ENCODE measurements around the gene SLX4IP. TPM values are rescaled to one million over a fixed set of nuclear protein-coding genes. Genes with fewer than 3 reads are reported as not detected.

SLX4IP gene
- total RNA-seq, 1 experiment from 2014 or later = 11.1 TPM

- ChIA-PET POLR2A (no interaction called here), CTCF (no interaction called here), RAD21 (ENCODE audit: low non-redundant PET in 1 of 2, low total read pairs in 2 of 2, uncharacterized antibody in 2 of 2, unreplicated experiment in 2 of 2) (no interaction called here)
- Histone ChIP-seq H3K4me1 (ENCODE audit: control insufficient read depth in 1 of 2, insufficient read depth in 2 of 2, low read length in 2 of 2) (peaks cover 22 to 25% of the 10 kb centered on the region in 2 experiments), H3K27ac (ENCODE audit: low read depth, low read length) (no peak overlapping the region), H3K27me3 (ENCODE audit: insufficient read depth, low read length) (no peaks in the 10 kb centered on the region), H3K9ac (ENCODE audit: low read length) (no peak overlapping the region), H3K4me2 (ENCODE audit: low read length) (no peak overlapping the region), H3K36me3 (ENCODE audit: control insufficient read depth in 1 of 2, insufficient read depth in 2 of 2, low read length in 2 of 2) (peaks cover 14 to 33% of the 10 kb centered on the region in 2 experiments), H2AFZ (ENCODE audit: low read depth, low read length, poor library complexity, severe bottlenecking) (no peak overlapping the region), H4K20me1 (ENCODE audit: insufficient read depth) (no peaks in the 10 kb centered on the region), H3K9me3 (ENCODE audit: control insufficient read depth in 1 of 2, insufficient read depth in 1 of 2, low read depth in 1 of 2, low read length in 2 of 2) (no peaks in the 10 kb centered on the region), H3K4me3 (replicated peaks in 1 of 2; ENCODE audit: low read depth in 1 of 2, low read length in 2 of 2) (no peak overlapping the region), H3K79me2 (ENCODE audit: insufficient read depth, low read length) (peaks cover 37% of the 10 kb centered on the region; the same call in 1 of the 2 replicates), H3K9me2 (ENCODE audit: insufficient read depth) (no peaks in the 10 kb centered on the region)
- intact Hi-C loops (cut with micrococcal nuclease) = no loop called here
- ATAC-seq (no peak), DNase-seq (ENCODE audit: low read depth, low spot score) (no peak)
- BruUV-seq (replicated peaks) = no TSS peak
- no peak for TF ChIP-seq RAD21 (IDR thresholded peaks at IDR 0.05; ENCODE audit: low read depth)
Measured at GRCh38 chr20:10667560-10668167, 232.6 kb downstream of the SLX4IP start.

- Histone ChIP-seq H3K4me1 (ENCODE audit: control insufficient read depth in 1 of 2, insufficient read depth in 2 of 2, low read length in 2 of 2) (peaks cover 22 to 25% of the 10 kb centered on the region in 2 experiments), H3K9me3 (ENCODE audit: control insufficient read depth in 1 of 2, insufficient read depth in 1 of 2, low read depth in 1 of 2, low read length in 2 of 2) (no peaks in the 10 kb centered on the region), H3K4me3 (replicated peaks in 1 of 2; ENCODE audit: low read depth in 1 of 2, low read length in 2 of 2) (no peak overlapping the region), H3K27ac (ENCODE audit: low read depth, low read length) (no peak overlapping the region), H3K9ac (ENCODE audit: low read length) (no peak overlapping the region), H3K4me2 (ENCODE audit: low read length) (no peak overlapping the region), H4K20me1 (ENCODE audit: insufficient read depth) (no peaks in the 10 kb centered on the region), H3K9me2 (ENCODE audit: insufficient read depth) (no peaks in the 10 kb centered on the region), H3K36me3 (ENCODE audit: control insufficient read depth in 1 of 2, insufficient read depth in 2 of 2, low read length in 2 of 2) (peaks cover 6 to 22% of the 10 kb centered on the region in 2 experiments), H3K27me3 (ENCODE audit: insufficient read depth, low read length) (no peaks in the 10 kb centered on the region), H2AFZ (ENCODE audit: low read depth, low read length, poor library complexity, severe bottlenecking) (no peak overlapping the region), H3K79me2 (ENCODE audit: insufficient read depth, low read length) (peaks cover 42% of the 10 kb centered on the region; the same call in 1 of the 2 replicates)
- TF ChIP-seq RAD21 (IDR thresholded peaks at IDR 0.05; ENCODE audit: low read depth) = no peak
- no peak for TF ChIP-seq CTCF (IDR thresholded peaks at IDR 0.05 in 2 of 3, conservative IDR thresholded peaks at IDR 0.05 in 1 of 3; ENCODE audit: borderline replicate concordance in 1 of 3, insufficient read depth in 1 of 3, low read depth in 2 of 3, low read length in 2 of 3)
- TF ChIP-seq REST (IDR thresholded peaks at IDR 0.05; ENCODE audit: low read depth) = no peak
- no peak for TF ChIP-seq ZFX (IDR thresholded peaks at IDR 0.05)
- no peak for TF ChIP-seq ZBTB33 (IDR thresholded peaks at IDR 0.05; ENCODE audit: extremely low read depth, insufficient replicate concordance, low read length)
- ChIA-PET CTCF (no interaction called here), POLR2A (no interaction called here), RAD21 (ENCODE audit: low non-redundant PET in 1 of 2, low total read pairs in 2 of 2, uncharacterized antibody in 2 of 2, unreplicated experiment in 2 of 2) (no interaction called here)
- ATAC-seq (no peak), DNase-seq (ENCODE audit: low read depth, low spot score) (no peak)
- BruUV-seq (replicated peaks) = no TSS peak
- intact Hi-C loops (cut with micrococcal nuclease) = no loop called here
Measured at GRCh38 chr20:10668677-10669368, 233.7 kb downstream of the SLX4IP start.

Data from HCT116 (cell line).